CD4-positive, alpha-beta T cell treated with Interleukin-12 subunit alpha and Interleukin-12 subunit beta, for 1 hour (primary cell): ENCODE results near the gene LIPF.
"Not testable (repeated sequence)": the region's sequence is repeated elsewhere in the genome, so short reads cannot be mapped to it uniquely, and the experiment has no call there.

Source experiments
- DNase-seq: peaks from one replicate; pipeline ENCODE4 v3.0.0-alpha.2; 2020

LIPF gene

GRCh38 chr10:88664142-88664541, at the start of gene LIPF:
Gene LIPF, plus strand, starts transcription at chr10:88664442. Its CDS starts 2,856 bp downstream, at chr10:88667298.
- DNase-seq = no peak

GRCh38 chr10:88616250-88616977, 47.8 kb upstream of the LIPF start:
- DNase-seq = no peak

GRCh38 chr10:88617772-88618300, 46.4 kb upstream of the LIPF start:
- DNase-seq = no peak

GRCh38 chr10:88618496-88618895, 45.7 kb upstream of the LIPF start:
- DNase-seq = no peak

GRCh38 chr10:88620441-88620840, 43.8 kb upstream of the LIPF start:
- DNase-seq = no peak

GRCh38 chr10:88623835-88624234, 40.4 kb upstream of the LIPF start:
- DNase-seq = no peak

GRCh38 chr10:88624840-88625239, 39.4 kb upstream of the LIPF start:
- no peak for DNase-seq

- DNase-seq = no peak
Observed at GRCh38 chr10:88640186-88640585, 24.1 kb upstream of the LIPF start.

GRCh38 chr10:88642209-88642608, 22.0 kb upstream of the LIPF start:
- no peak for DNase-seq

GRCh38 chr10:88642963-88643362, 21.3 kb upstream of the LIPF start:
- no peak for DNase-seq

GRCh38 chr10:88647061-88647615, 17.1 kb upstream of the LIPF start:
- DNase-seq = no peak

- DNase-seq = no peak
Observed at GRCh38 chr10:88651101-88651551, 13.1 kb upstream of the LIPF start.

GRCh38 chr10:88652616-88653015, 11.6 kb upstream of the LIPF start:
- DNase-seq = no peak

- DNase-seq = no peak
Observed at GRCh38 chr10:88657901-88658300, 6.3 kb upstream of the LIPF start.

- no peak for DNase-seq
Observed at GRCh38 chr10:88659725-88660597, 4.3 kb upstream of the LIPF start.

- DNase-seq = no peak
Observed at GRCh38 chr10:88660598-88660884, 3.7 kb upstream of the LIPF start.

GRCh38 chr10:88661018-88661417, 3.2 kb upstream of the LIPF start:
- DNase-seq = no peak

GRCh38 chr10:88661577-88661976, 2.7 kb upstream of the LIPF start:
- DNase-seq = no peak

- DNase-seq = not testable (repeated sequence)
Observed at GRCh38 chr10:88663153-88663552, 1.1 kb upstream of the LIPF start.

GRCh38 chr10:88668465-88668864, 4.2 kb downstream of the LIPF start:
- DNase-seq = no peak

- DNase-seq = no peak
Observed at GRCh38 chr10:88670497-88670896, 6.3 kb downstream of the LIPF start.

- DNase-seq = no peak
Observed at GRCh38 chr10:88672041-88672440, 7.8 kb downstream of the LIPF start.

GRCh38 chr10:88676283-88677060, 12.2 kb downstream of the LIPF start:
- no peak for DNase-seq
